Ishikawa (cell line): ENCODE measurements around the gene ZNF416.
A peak's percentile ranks its signal among the peaks of the same experiment; 100 is the strongest.

Experiments used
- CREB1 ChIP-seq: IDR thresholded peaks from 2 replicates; pipeline ENCODE4 v1.6.1; 2012; ENCODE audit warnings: low read depth
- EP300 ChIP-seq: IDR thresholded peaks from 2 replicates; pipeline ENCODE4 v1.6.1; 2012; ENCODE audit warnings: borderline replicate concordance
- RAD21 ChIP-seq: IDR thresholded peaks from 2 replicates; pipeline ENCODE4 v1.6.1; 2012; ENCODE audit warnings: low read depth
- TCF12 ChIP-seq: IDR thresholded peaks from 2 replicates; pipeline ENCODE4 v1.6.1; 2012; ENCODE audit warnings: low read depth
- TEAD4 ChIP-seq: IDR thresholded peaks from 2 replicates; pipeline ENCODE4 v1.6.1; 2012
- YY1 ChIP-seq: IDR thresholded peaks from 2 replicates; pipeline ENCODE4 v1.6.1; 2012; ENCODE audit warnings: low read depth
- ZBTB7A ChIP-seq: IDR thresholded peaks from 2 replicates; pipeline ENCODE4 v1.6.1; 2012; ENCODE audit warnings: low read depth
- TF ChIP-seq, protein P1 (sequence below): IDR thresholded peaks from 2 replicates; pipeline ENCODE4 v1.6.1; 2012
- TF ChIP-seq, protein P2 (sequence below): IDR thresholded peaks from 2 replicates; pipeline ENCODE4 v1.6.1; 2012; ENCODE audit warnings: low read depth, mild to moderate bottlenecking

DNA sequence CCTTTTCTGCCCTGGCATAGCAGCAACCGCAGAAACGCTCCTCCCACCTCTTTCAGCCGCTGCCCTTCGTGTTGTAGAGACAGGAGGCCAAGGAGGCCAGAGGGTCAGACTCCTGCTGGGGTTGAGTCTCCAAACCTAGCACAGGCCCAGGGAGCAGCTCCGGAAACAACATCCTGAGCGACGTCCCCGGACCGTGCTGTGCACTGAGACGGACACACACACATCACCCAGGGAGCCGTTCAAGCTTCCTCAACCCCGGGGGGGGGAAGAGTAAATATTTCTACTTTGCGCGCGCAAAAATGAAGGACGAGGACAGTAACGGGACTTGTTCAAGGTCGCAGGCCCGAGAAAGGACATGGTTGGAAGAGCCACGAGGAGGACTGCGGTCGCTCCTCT lies 19.7 kb downstream of the ZNF416 start:
- no peak for TF ChIP-seq CREB1
- TF ChIP-seq, protein P1, sequence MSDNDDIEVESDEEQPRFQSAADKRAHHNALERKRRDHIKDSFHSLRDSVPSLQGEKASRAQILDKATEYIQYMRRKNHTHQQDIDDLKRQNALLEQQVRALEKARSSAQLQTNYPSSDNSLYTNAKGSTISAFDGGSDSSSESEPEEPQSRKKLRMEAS = peak; percentile 18; the same call in 1 of the 2 replicates
- TF ChIP-seq, protein P2, sequence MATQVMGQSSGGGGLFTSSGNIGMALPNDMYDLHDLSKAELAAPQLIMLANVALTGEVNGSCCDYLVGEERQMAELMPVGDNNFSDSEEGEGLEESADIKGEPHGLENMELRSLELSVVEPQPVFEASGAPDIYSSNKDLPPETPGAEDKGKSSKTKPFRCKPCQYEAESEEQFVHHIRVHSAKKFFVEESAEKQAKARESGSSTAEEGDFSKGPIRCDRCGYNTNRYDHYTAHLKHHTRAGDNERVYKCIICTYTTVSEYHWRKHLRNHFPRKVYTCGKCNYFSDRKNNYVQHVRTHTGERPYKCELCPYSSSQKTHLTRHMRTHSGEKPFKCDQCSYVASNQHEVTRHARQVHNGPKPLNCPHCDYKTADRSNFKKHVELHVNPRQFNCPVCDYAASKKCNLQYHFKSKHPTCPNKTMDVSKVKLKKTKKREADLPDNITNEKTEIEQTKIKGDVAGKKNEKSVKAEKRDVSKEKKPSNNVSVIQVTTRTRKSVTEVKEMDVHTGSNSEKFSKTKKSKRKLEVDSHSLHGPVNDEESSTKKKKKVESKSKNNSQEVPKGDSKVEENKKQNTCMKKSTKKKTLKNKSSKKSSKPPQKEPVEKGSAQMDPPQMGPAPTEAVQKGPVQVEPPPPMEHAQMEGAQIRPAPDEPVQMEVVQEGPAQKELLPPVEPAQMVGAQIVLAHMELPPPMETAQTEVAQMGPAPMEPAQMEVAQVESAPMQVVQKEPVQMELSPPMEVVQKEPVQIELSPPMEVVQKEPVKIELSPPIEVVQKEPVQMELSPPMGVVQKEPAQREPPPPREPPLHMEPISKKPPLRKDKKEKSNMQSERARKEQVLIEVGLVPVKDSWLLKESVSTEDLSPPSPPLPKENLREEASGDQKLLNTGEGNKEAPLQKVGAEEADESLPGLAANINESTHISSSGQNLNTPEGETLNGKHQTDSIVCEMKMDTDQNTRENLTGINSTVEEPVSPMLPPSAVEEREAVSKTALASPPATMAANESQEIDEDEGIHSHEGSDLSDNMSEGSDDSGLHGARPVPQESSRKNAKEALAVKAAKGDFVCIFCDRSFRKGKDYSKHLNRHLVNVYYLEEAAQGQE = no peak
- TF ChIP-seq RAD21 = no peak
- no peak for TF ChIP-seq EP300
- no peak for TF ChIP-seq YY1
- no peak for TF ChIP-seq TEAD4
- no peak for TF ChIP-seq TCF12
- TF ChIP-seq ZBTB7A = no peak
